ENCODE data around the gene SLITRK3.

GRCh38 chr3:165195640-165196576, at the start of gene SLITRK3:
- TF ChIP-seq POLR2AphosphoS5 (IDR thresholded peaks at IDR 0.05; ENCODE audit: low read depth) (no peak), CTCF (conservative IDR thresholded peaks at IDR 0.05; ENCODE audit: low read depth in 2 of 2) (no peak), EZH2 (IDR thresholded peaks at IDR 0.05; ENCODE audit: low read depth, unreplicated experiment) (no peak), CREB1 (CRISPR knock-in tag; IDR thresholded peaks at IDR 0.05; ENCODE audit: low read depth) (no peak), EZH2phosphoT487 (IDR thresholded peaks at IDR 0.05; ENCODE audit: unreplicated experiment) (no peak), JUNB (IDR thresholded peaks at IDR 0.05; ENCODE audit: unreplicated experiment) (no peak), REST (IDR thresholded peaks at IDR 0.05; ENCODE audit: unreplicated experiment) (no peak)

All from GM23338 (cell line).